CD4-positive, CD25-positive, alpha-beta regulatory T cell (primary cell): ENCODE results near the gene OSBPL3. TPM values are rescaled to one million over a fixed set of nuclear protein-coding genes. Genes with fewer than 3 reads are reported as not detected.

Source experiments
- ATAC-seq, 2 donors: fragments of 150-1000 bp; cut with Tn5 transposase; one replicate each; pipeline ENCODE4 v1.10.0; 2021; ENCODE audit warnings: low read depth in 2 of 2, moderate number of reproducible peaks in 2 of 2, moderate library complexity in 1 of 2
- DNase-seq, 3 donors: peaks; one replicate each; pipeline versions ENCODE4 v3.0.0 to v3.0.0-alpha.2; 2012 to 2022; ENCODE audit warnings: mixed read lengths in 1 of 3
- H3K27ac ChIP-seq: one replicate; pipeline ENCODE4 v1.7.0; 2013; ENCODE audit warnings: mild to moderate bottlenecking, low read length; ENCODE audit not compliant: insufficient read depth, poor library complexity, severe bottlenecking
- H3K27me3 ChIP-seq: one replicate; pipeline ENCODE4 v1.7.0; 2013; ENCODE audit warnings: low read length; ENCODE audit not compliant: control insufficient read depth, insufficient read depth
- H3K36me3 ChIP-seq: one replicate; pipeline ENCODE4 v1.7.0; 2013; ENCODE audit warnings: mild to moderate bottlenecking, low read length, moderate library complexity; ENCODE audit not compliant: control insufficient read depth, insufficient read depth
- H3K4me1 ChIP-seq: 2 replicates; pipeline ENCODE4 v1.7.0; 2013; ENCODE audit warnings: mild to moderate bottlenecking, low read length; ENCODE audit not compliant: insufficient read depth, control insufficient read depth, poor library complexity, severe bottlenecking
- H3K4me3 ChIP-seq: one replicate; pipeline ENCODE4 v1.7.0; 2013; ENCODE audit warnings: low read depth, mild to moderate bottlenecking, low read length, moderate library complexity
- H3K9me3 ChIP-seq, 2 experiments: 1 replicate in 1 of 2; 2 replicates in 1 of 2; pipeline ENCODE4 v1.7.0; 2013; ENCODE audit warnings: low read length in 2 of 2, mild to moderate bottlenecking in 1 of 2, moderate library complexity in 1 of 2; ENCODE audit not compliant: control insufficient read depth in 2 of 2
- H3K27ac Mint-ChIP-seq, 3 donors: one replicate each; pipeline ENCODE4 v1.8.0; 2020 to 2022; ENCODE audit warnings: mild to moderate bottlenecking in 3 of 3, mixed read lengths in 3 of 3, moderate library complexity in 2 of 3
- H3K27me3 Mint-ChIP-seq: one replicate; pipeline ENCODE4 v1.8.0; 2022; ENCODE audit warnings: mild to moderate bottlenecking, mixed read lengths
- H3K36me3 Mint-ChIP-seq: one replicate; pipeline ENCODE4 v1.8.0; 2020; ENCODE audit warnings: mixed read lengths
- H3K4me1 Mint-ChIP-seq, 4 donors: one replicate each; pipeline ENCODE4 v1.8.0; 2020 to 2022; ENCODE audit warnings: mixed read lengths in 4 of 4, mild to moderate bottlenecking in 1 of 4
- H3K4me3 Mint-ChIP-seq, 4 donors: one replicate each; pipeline ENCODE4 v1.8.0; 2020 to 2022; ENCODE audit warnings: mild to moderate bottlenecking in 4 of 4, mixed read lengths in 4 of 4, moderate library complexity in 3 of 4
- H3K9me3 Mint-ChIP-seq, 7 donors: one replicate each; pipeline ENCODE4 v1.8.0; 2020 to 2022; ENCODE audit warnings: mixed read lengths in 7 of 7, mild to moderate bottlenecking in 3 of 7, moderate library complexity in 2 of 7
- polyA plus RNA-seq, 4 donors: library from polyadenylated mRNA; unstranded; fragments of 300-500 nt; fragmentation: Illumina TruSeq; gene quantifications; one replicate each; pipeline ENCODE4 v1.2.3, GENCODE V29; 2021
- total RNA-seq: library from RNA; stranded (reverse); gene quantifications from one replicate; pipeline ENCODE4 v1.2.3, GENCODE V29; 2022

Gene OSBPL3
- total and polyA plus RNA-seq, 5 donors from 2014 or later, result 9.1 to 43.0 (median 14.3) TPM

DNA sequence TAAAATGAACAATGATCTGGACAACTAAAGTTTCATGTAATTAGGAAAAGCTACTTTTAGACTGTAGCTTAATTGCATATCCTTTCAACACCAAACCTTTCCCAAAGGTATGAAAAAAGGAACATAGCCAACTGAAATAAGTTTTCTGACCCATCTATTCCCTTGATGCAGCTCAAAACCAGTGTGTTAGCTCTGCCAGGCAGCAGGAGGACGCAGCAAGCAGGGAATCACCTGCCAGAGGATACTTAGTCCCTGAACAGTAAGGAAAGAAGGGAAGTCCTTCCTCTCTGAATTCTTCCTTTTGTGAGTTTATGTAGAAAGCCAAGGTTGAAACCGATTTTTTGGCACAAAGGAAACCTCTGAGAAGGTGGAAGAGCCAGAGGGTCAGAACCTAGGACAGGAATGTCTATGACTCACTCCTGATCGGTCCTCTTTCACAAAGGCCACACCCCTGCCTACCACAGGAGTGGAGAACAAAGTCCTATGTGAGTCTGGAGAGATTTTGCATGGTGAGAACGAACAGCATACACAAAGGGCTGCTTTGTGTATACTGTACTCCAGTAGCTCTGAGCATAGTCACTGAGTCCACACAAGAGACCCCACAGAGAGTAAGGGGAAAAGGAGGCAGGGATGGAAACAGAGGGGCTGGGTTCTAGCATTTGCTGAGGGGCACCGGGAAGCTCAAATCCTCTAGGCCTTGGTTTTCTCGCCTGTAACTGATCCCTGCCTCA lies 153.9 kb downstream of the OSBPL3 start:
- Histone ChIP-seq H3K4me3 (peak overlapping the region; percentile 65), H3K27me3 (no peaks in the 10 kb centered on the region), H3K27ac (peak overlapping the region; percentile 61), H3K36me3 (peaks cover 14% of the 10 kb centered on the region), H3K9me3 (no peaks in the 10 kb centered on the region), H3K4me1 (peaks cover 52% of the 10 kb centered on the region)
- H3K27me3 Mint-ChIP-seq, result no peaks in the 10 kb centered on the region
- no peaks in the 10 kb centered on the region for H3K9me3 Mint-ChIP-seq
- peak overlapping the region; percentile 74 to 82 (median 80) for H3K4me3 Mint-ChIP-seq
- no peak for DNase-seq
- peak overlapping the region; percentile 94 to 98 (median 96) for H3K27ac Mint-ChIP-seq
- H3K36me3 Mint-ChIP-seq, result peaks cover 23% of the 10 kb centered on the region
- H3K4me1 Mint-ChIP-seq, result peaks cover 43 to 73% (median 53%) of the 10 kb centered on the region in 4 donors
- ATAC-seq, result peak; percentile 32 to 39

DNA sequence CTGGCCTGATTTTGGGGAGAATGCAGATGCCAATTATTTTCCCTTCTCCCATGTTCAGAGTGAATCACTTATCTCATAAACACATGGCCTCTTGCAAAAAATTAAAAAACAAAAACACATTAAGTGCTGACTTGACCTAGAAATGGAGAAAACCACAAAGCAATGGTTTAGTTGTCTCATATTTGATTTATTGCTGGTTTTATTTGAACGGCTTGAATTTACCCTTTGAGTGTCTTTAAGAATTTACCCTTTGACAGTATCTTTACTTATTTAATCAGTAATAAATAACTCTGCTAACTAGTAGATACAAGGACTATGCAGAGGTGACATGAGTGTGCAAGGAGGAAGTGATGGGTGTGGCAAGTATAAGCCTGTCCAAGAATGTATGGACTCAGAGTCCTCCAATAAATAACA lies 154.6 kb downstream of the OSBPL3 start:
- Mint-ChIP-seq H3K4me3 (peak overlapping the region; percentile 74 to 82 (median 80)), H3K4me1 (peaks cover 44 to 79% (median 58%) of the 10 kb centered on the region in 4 donors), H3K27me3 (no peaks in the 10 kb centered on the region), H3K27ac (peak overlapping the region; percentile 94 to 98 (median 96)), H3K9me3 (no peaks in the 10 kb centered on the region), H3K36me3 (peaks cover 16% of the 10 kb centered on the region)
- Histone ChIP-seq H3K4me1 (peaks cover 59% of the 10 kb centered on the region), H3K27me3 (no peaks in the 10 kb centered on the region), H3K4me3 (peak overlapping the region; percentile 65), H3K27ac (peak overlapping the region; percentile 61), H3K9me3 (no peaks in the 10 kb centered on the region), H3K36me3 (peaks cover 12% of the 10 kb centered on the region)
- no peak for ATAC-seq
- peak in 1 of 3 donors; percentile 46 for DNase-seq

DNA sequence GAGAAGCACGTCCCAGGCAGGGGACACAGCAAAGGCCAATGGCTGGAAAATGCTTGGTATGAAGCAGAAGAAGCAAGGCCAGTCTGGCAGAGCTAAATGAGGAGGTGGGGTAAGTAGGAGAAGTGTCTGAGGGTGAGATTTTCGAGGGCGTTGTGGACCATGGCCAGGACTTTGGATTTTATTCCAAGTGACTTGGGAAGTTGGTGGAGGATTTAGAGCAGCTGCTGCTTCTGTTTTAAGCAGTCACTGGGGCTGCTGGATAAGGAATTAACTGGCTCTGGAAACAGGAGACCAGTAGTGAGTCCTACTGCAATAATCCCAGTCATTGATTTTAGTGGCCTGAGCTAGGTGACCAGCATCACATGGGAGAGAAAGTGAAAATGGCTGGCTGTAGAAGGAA lies 155.1 kb downstream of the OSBPL3 start:
- peak overlapping the region; percentile 94 to 98 (median 96) for H3K27ac Mint-ChIP-seq
- Histone ChIP-seq H3K4me1 (peaks cover 64% of the 10 kb centered on the region), H3K27me3 (no peaks in the 10 kb centered on the region), H3K36me3 (peaks cover 7% of the 10 kb centered on the region), H3K9me3 (no peaks in the 10 kb centered on the region), H3K27ac (peak overlapping the region; percentile 92), H3K4me3 (peak overlapping the region; percentile 65)
- no peak for ATAC-seq
- no peaks in the 10 kb centered on the region for H3K27me3 Mint-ChIP-seq
- peaks cover 48 to 84% (median 63%) of the 10 kb centered on the region in 4 donors for H3K4me1 Mint-ChIP-seq
- peak overlapping the region; percentile 0 to 78 (median 20) for H3K4me3 Mint-ChIP-seq
- no peak for DNase-seq
- no peaks in the 10 kb centered on the region for H3K9me3 Mint-ChIP-seq
- peaks cover 13% of the 10 kb centered on the region for H3K36me3 Mint-ChIP-seq

DNA sequence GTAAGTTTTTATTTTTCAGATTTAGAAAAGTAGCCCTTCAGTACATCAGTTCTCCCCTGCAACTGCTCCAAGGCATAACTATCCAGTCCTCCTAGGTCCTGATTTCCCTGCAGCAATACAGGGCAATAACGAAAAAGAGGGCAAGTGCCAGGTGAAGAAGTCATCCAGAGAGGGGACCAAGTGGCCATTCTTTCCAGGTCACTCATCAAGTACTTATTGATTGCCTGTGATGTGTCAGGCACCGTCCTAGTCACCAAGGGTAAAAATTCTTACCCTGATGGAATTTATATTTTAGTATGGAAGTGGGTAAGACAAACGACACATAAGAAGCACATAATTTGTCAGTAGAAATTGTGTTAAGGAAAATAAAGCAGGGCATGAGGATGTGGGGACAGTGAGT lies 155.6 kb downstream of the OSBPL3 start:
- Mint-ChIP-seq H3K4me3 (peak overlapping the region in 3 of 4 donors; percentile 19 to 78 (median 21)), H3K4me1 (peaks cover 51 to 86% (median 64%) of the 10 kb centered on the region in 4 donors), H3K27ac (peak overlapping the region; percentile 94 to 98 (median 96)), H3K27me3 (no peaks in the 10 kb centered on the region), H3K9me3 (no peaks in the 10 kb centered on the region), H3K36me3 (peaks cover 12% of the 10 kb centered on the region)
- H3K4me3 ChIP-seq, result no peak overlapping the region
- ATAC-seq, result no peak
- DNase-seq, result no peak
- H3K4me1 ChIP-seq, result peaks cover 66% of the 10 kb centered on the region
- H3K9me3 ChIP-seq, result no peaks in the 10 kb centered on the region
- peaks cover 5% of the 10 kb centered on the region for H3K36me3 ChIP-seq
- no peaks in the 10 kb centered on the region for H3K27me3 ChIP-seq
- peak overlapping the region; percentile 92 for H3K27ac ChIP-seq

DNA sequence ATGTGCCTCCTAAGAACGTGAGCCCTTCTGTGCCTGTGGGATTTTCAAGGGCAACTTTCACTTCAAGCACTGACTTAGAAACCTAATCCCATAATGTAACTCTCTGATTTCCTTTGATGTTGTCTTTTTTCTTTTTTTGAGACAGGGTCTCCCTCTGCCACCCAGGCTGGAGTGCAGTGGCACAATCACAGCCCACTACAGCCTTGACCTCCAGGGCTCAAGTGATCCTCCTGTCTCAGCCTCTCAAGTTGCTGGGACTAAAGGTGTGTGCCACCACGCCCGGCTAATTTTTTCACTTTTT lies 158.3 kb downstream of the OSBPL3 start:
- peaks cover 54% of the 10 kb centered on the region for H3K4me1 ChIP-seq
- H3K27me3 Mint-ChIP-seq, result no peaks in the 10 kb centered on the region
- peaks cover 21% of the 10 kb centered on the region for H3K36me3 Mint-ChIP-seq

DNA sequence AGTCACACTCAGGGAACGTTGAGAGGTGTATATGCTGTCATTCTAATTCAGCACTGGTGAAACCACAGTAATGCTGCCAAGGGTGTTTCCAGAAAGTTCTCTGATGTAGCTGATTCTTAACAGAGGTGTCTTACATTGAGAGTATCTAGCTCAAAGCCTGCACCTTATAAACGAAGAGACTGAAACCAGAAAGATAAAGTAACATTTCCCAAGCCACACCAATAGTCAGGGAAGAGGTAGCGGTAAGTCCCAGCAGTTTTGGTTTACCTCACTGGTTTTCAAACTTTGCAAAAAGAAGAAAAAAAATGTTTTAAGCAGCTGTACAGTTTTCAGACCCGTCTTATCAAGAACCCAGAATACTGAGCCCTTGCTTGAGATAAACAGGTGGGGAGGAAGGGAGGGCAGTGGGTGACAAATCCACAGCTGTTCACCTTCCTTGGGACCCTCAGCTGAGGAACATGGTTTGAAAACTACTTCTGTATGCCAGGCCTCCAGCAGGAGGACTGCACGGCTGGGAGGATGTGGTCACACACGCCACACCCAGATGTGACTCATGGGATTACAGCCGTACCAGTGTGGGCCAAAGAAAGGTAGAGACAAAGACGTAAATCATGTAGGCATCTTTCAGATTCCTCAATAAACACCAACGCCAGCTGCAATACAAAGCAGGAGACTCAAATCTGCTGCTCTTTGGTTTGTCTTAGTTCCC lies 158.8 kb downstream of the OSBPL3 start:
- H3K27me3 ChIP-seq, result no peaks in the 10 kb centered on the region
- H3K4me1 ChIP-seq, result peaks cover 49% of the 10 kb centered on the region
- H3K4me3 ChIP-seq, result peak overlapping the region; percentile 73
- Mint-ChIP-seq H3K36me3 (peaks cover 24% of the 10 kb centered on the region), H3K4me3 (peak overlapping the region; percentile 19 to 86 (median 56)), H3K27me3 (no peaks in the 10 kb centered on the region), H3K4me1 (peaks cover 38 to 63% (median 47%) of the 10 kb centered on the region in 4 donors), H3K9me3 (no peaks in the 10 kb centered on the region), H3K27ac (peak overlapping the region; percentile 92 to 97 (median 96))
- peaks cover 9% of the 10 kb centered on the region for H3K36me3 ChIP-seq
- DNase-seq (peak; percentile 71 to 94 (median 79)), ATAC-seq (peak; percentile 87 to 90)
- peak overlapping the region; percentile 92 for H3K27ac ChIP-seq
- no peaks in the 10 kb centered on the region for H3K9me3 ChIP-seq

More for the DNA sequence above, 158.3 kb downstream of the OSBPL3 start:
- ATAC-seq (no peak), DNase-seq (no peak)
- no peaks in the 10 kb centered on the region for H3K9me3 ChIP-seq
- peak overlapping the region; percentile 73 for H3K4me3 ChIP-seq
- Mint-ChIP-seq H3K4me3 (peak overlapping the region; percentile 19 to 86 (median 56)), H3K4me1 (peaks cover 43 to 68% (median 51%) of the 10 kb centered on the region in 4 donors), H3K9me3 (no peaks in the 10 kb centered on the region), H3K27ac (peak overlapping the region; percentile 92 to 97 (median 96))
- peaks cover 6% of the 10 kb centered on the region for H3K36me3 ChIP-seq
- no peaks in the 10 kb centered on the region for H3K27me3 ChIP-seq
- H3K27ac ChIP-seq, result peak overlapping the region; percentile 92

DNA sequence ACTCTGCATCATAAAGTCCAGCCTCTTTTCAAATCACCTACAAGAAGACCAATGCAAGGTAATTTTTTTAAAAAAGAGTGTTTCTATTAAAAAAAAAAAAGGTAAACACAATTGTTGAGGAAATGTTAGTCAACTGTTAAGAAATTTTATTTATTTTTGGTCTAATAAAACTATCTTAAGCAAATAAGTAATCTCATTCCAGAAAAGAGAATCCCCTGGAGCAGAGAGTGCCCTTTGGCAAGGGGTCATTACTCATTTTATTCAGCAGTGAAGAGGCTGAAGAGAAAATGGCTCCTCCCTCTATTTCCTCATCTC lies 159.3 kb downstream of the OSBPL3 start:
- peaks cover 33 to 58% (median 42%) of the 10 kb centered on the region in 4 donors for H3K4me1 Mint-ChIP-seq

More for the DNA sequence above, 159.3 kb downstream of the OSBPL3 start:
- Histone ChIP-seq H3K27ac (peak overlapping the region; percentile 92), H3K36me3 (peaks cover 15% of the 10 kb centered on the region), H3K27me3 (no peaks in the 10 kb centered on the region), H3K4me1 (peaks cover 44% of the 10 kb centered on the region), H3K9me3 (no peaks in the 10 kb centered on the region), H3K4me3 (peak overlapping the region; percentile 73)
- H3K4me3 Mint-ChIP-seq, result peak overlapping the region; percentile 19 to 86 (median 70)
- no peak for ATAC-seq
- peak overlapping the region; percentile 93 to 97 (median 96) for H3K27ac Mint-ChIP-seq
- peaks cover 24% of the 10 kb centered on the region for H3K36me3 Mint-ChIP-seq
- no peak for DNase-seq
- no peaks in the 10 kb centered on the region for H3K27me3 Mint-ChIP-seq
- no peaks in the 10 kb centered on the region for H3K9me3 Mint-ChIP-seq
